HepG2 (cell line): ENCODE data around the gene DNMT3A. TPM values are rescaled to one million over a fixed set of nuclear protein-coding genes. Genes with fewer than 3 reads are reported as not detected.

Source experiments
- ATAC-seq: fragments of 200-7000 bp; cut with Tn5 transposase; 3 replicates; pipeline ENCODE4 v1.9.1; 2020; ENCODE audit warnings: mild to moderate bottlenecking, moderate library complexity
- BruUV-seq: library from RNA; stranded (reverse); fragments of 400-500 nt; replicated peaks from 2 replicates; lab custom pipeline; 2021; lab: Mats Ljungman, UMichigan
- CTCF ChIA-PET: fragments of 300-600 bp; formaldehyde crosslinking; extraction: SDS; loops from one replicate; lab custom pipeline; 2021; ENCODE audit warnings: low total read pairs, inconsistent platforms, low intra/inter-chr PET ratio; lab: Yijun Ruan, JAX
- POLR2A ChIA-PET: fragments of 350-600 bp; sonication (Branson Sonifier 250); formaldehyde crosslinking; loops from one replicate; lab custom pipeline; 2020; ENCODE audit warnings: antibody characterized with exemption, inconsistent platforms; lab: Yijun Ruan, JAX
- DNase-seq: peaks from one replicate; pipeline ENCODE4 v3.0.0-alpha.2; 2015; ENCODE audit warnings: low spot score
- FAIRE-seq: peaks from 3 replicates; lab custom pipeline; 2011; peaks lifted over from hg19 to GRCh38; lab: Jason Lieb, UNC
- H2AFZ ChIP-seq: one replicate; pipeline ENCODE4 v1.6.1; 2011; ENCODE audit warnings: low read length, inconsistent platforms
- H3K27ac ChIP-seq: fragments of 300-600 bp; 3 replicates; pipeline ENCODE4 v1.8.0; 2011; ENCODE audit warnings: mixed run types, mild to moderate bottlenecking, mixed read lengths, low read length, inconsistent platforms; ENCODE audit not compliant: insufficient read depth; ENCODE audit errors: extremely low read length
- H3K27me3 ChIP-seq, 2 experiments: fragments of 200-600 bp in 1 of 2; 2 replicates in 1 of 2; 3 replicates in 1 of 2; pipeline versions ENCODE4 v1.6.0 to v1.8.0; 2011; ENCODE audit warnings: low read length in 2 of 2, mild to moderate bottlenecking in 2 of 2, moderate library complexity in 2 of 2, inconsistent platforms in 1 of 2; ENCODE audit not compliant: insufficient read depth in 2 of 2, control insufficient read depth in 1 of 2
- H3K36me3 ChIP-seq, 2 experiments: fragments of 200-600 bp in 1 of 2; replicated peaks in 1 of 2; 2 replicates in 1 of 2; 3 replicates in 1 of 2; pipeline versions ENCODE4 v1.5.1 to v1.8.0; 2011; ENCODE audit warnings: low read length in 2 of 2, inconsistent platforms in 1 of 2; ENCODE audit not compliant: insufficient read depth in 2 of 2, control insufficient read depth in 1 of 2
- H3K4me1 ChIP-seq: 2 replicates; pipeline ENCODE4 v1.5.1; 2012; ENCODE audit warnings: low read length, inconsistent platforms; ENCODE audit not compliant: insufficient read depth
- H3K4me2 ChIP-seq: 2 replicates; pipeline ENCODE4 v1.6.0; 2011; ENCODE audit warnings: low read depth, low read length, inconsistent platforms
- H3K4me3 ChIP-seq, 3 experiments: fragments of 200-600 bp in 1 of 3; sonication (generic), shearing (Covaris generic) in 1 of 3; replicated peaks in 1 of 3; 2 replicates each; pipeline ENCODE4 v1.5.1; 2011 to 2016; ENCODE audit warnings: low read length in 3 of 3, inconsistent platforms in 2 of 3, low read depth in 2 of 3, mild to moderate bottlenecking in 2 of 3, control low read depth in 1 of 3, mixed read lengths in 1 of 3; ENCODE audit not compliant: insufficient read depth in 1 of 3
- H3K79me2 ChIP-seq: one replicate; pipeline ENCODE4 v1.6.1; 2011; ENCODE audit warnings: low read length, inconsistent platforms; ENCODE audit not compliant: insufficient read depth
- H3K9ac ChIP-seq: 2 replicates; pipeline ENCODE4 v1.6.0; 2011; ENCODE audit warnings: mild to moderate bottlenecking, low read depth, low read length, inconsistent platforms; ENCODE audit not compliant: insufficient read depth
- H3K9me3 ChIP-seq: 2 replicates; pipeline ENCODE4 v1.5.1; 2012; ENCODE audit warnings: mild to moderate bottlenecking, low read length
- H4K20me1 ChIP-seq: 2 replicates; pipeline ENCODE4 v1.6.0; 2011; ENCODE audit warnings: inconsistent platforms, mild to moderate bottlenecking, low read length, moderate library complexity; ENCODE audit not compliant: insufficient read depth
- ELF3 ChIP-seq: IDR thresholded peaks from 2 replicates; pipeline ENCODE4 v1.6.1; 2016; ENCODE audit warnings: missing genetic modification reagents, missing compliant biosample characterization
- SMAD1 ChIP-seq: sonication (generic); formaldehyde crosslinking; IDR thresholded peaks from 2 replicates; pipeline ENCODE4 v1.4.0; 2020; ENCODE audit warnings: missing genetic modification reagents, low read depth, mild to moderate bottlenecking, borderline replicate concordance
- TFDP2 ChIP-seq: sonication (generic); formaldehyde crosslinking; IDR thresholded peaks from 2 replicates; pipeline ENCODE4 v1.4.0; 2020; ENCODE audit warnings: missing genetic modification reagents
- ZFP91 ChIP-seq: sonication (generic); formaldehyde crosslinking; IDR thresholded peaks from 2 replicates; pipeline ENCODE4 v1.9.0; 2022; ENCODE audit warnings: missing genetic modification reagents, mild to moderate bottlenecking, borderline replicate concordance
- ZNF138 ChIP-seq: sonication (generic); formaldehyde crosslinking; IDR thresholded peaks from 2 replicates; pipeline ENCODE4 v1.5.0; 2020; ENCODE audit warnings: mild to moderate bottlenecking, low read depth, missing genetic modification reagents
- WGBS: methylation state at CpG from one replicate; pipeline ENCODE4 v1.1.6; 2017; ENCODE audit warnings: low lambda C conversion rate; 5-methylcytosine and 5-hydroxymethylcytosine counted together
- in situ Hi-C: cut with HindIII; loops from 2 replicates; pipeline ENCODE4 v1.10.0; 2017; ENCODE audit warnings: low pct_unique_long_range_greater_than_20kb; ENCODE audit not compliant: extremely low pct_ligation_motif_present
- intact Hi-C: fragments of 100-400 bp; cut with micrococcal nuclease; formaldehyde crosslinking; loops from one replicate; pipeline ENCODE4 v1.10.0; 2022; ENCODE audit not compliant: unreplicated experiment
- polyA plus RNA-seq, 8 experiments: library from polyadenylated mRNA; depleted of rRNA in 3 of 8; stranded (reverse) in 7 of 8; unstranded in 1 of 8; fragments of >200 nt; fragmentation: Illumina TruSeq in 4 of 8; extraction: Trizol in 4 of 8; gene quantifications; 2 replicates each; pipeline versions ENCODE4 v1.2.1 to v1.2.3, GENCODE V29; 2011 to 2016; ENCODE audit warnings: low read depth in 4 of 8, missing spikeins in 1 of 8, mixed read lengths in 1 of 8; ENCODE audit not compliant: insufficient read depth in 1 of 8
- total RNA-seq, 5 experiments: library from RNA; depleted of rRNA; stranded (reverse); fragments of >200 nt; fragmentation: Illumina TruSeq; extraction: Trizol; gene quantifications; 2 replicates each; pipeline ENCODE4 v1.2.3, GENCODE V29; 2016; ENCODE audit warnings: low read depth in 1 of 5

DNMT3A gene
- total and polyA plus RNA-seq, 2 of the 13 experiments (the other 11 are each of a cell fraction or from before 2014, with no cell fraction given): 14.7 to 29.1 TPM

GRCh38 chr2:25204190-25204838, 137.4 kb downstream of the DNMT3A start:
- H4K20me1 ChIP-seq: no peaks in the 10 kb centered on the region
- H3K4me3 ChIP-seq: no peak overlapping the region
- H3K36me3 ChIP-seq: no peaks in the 10 kb centered on the region
- H3K9ac ChIP-seq: no peak overlapping the region
- intact Hi-C loops: no loop called here
- no peak for TF ChIP-seq ZFP91 (CRISPR knock-in tag)
- TF ChIP-seq ZNF138 (CRISPR knock-in tag): no peak
- no peak for TF ChIP-seq ELF3 (CRISPR knock-in tag)
- no peak for TF ChIP-seq SMAD1 (CRISPR knock-in tag)
- no peak for TF ChIP-seq TFDP2 (CRISPR knock-in tag)
- ChIA-PET POLR2A (no interaction called here), CTCF (no interaction called here)
- no peak for ATAC-seq
- no peak overlapping the region for H2AFZ ChIP-seq
- DNase-seq: no peak
- in situ Hi-C loops: no loop called here
- H3K4me2 ChIP-seq: no peak overlapping the region
- peaks cover 1 to 3% of the 10 kb centered on the region in 2 experiments; a peak in 3 of 5 replicates for H3K27me3 ChIP-seq
- no peaks in the 10 kb centered on the region for H3K4me1 ChIP-seq
- FAIRE-seq: no peak
- H3K27ac ChIP-seq: no peak overlapping the region
- no peaks in the 10 kb centered on the region for H3K9me3 ChIP-seq
- no TSS peak for BruUV-seq
- 57% methylated on average over 36 of the region's 59 CpGs for WGBS
- no peaks in the 10 kb centered on the region for H3K79me2 ChIP-seq
